K562 (cell line): ENCODE results near the gene CXCL9. TPM values are rescaled to one million over a fixed set of nuclear protein-coding genes. Genes with fewer than 3 reads are reported as not detected.
A peak's percentile ranks its signal among the peaks of the same experiment; 100 is the strongest.

Experiments used
- CTBP1 ChIP-seq: fragments of 450-650 bp; IDR thresholded peaks from 2 replicates; pipeline ENCODE4 v1.6.1; 2016; ENCODE audit warnings: borderline replicate concordance
- FOXP1 ChIP-seq: sonication (generic); formaldehyde crosslinking; IDR thresholded peaks from 2 replicates; pipeline ENCODE4 v1.8.0; 2022; ENCODE audit warnings: mild to moderate bottlenecking, missing genetic modification reagents
- HNRNPK ChIP-seq: fragments of 200-400 bp; formaldehyde crosslinking; IDR thresholded peaks from one replicate; pipeline ENCODE4 v1.6.1; 2018; ENCODE audit warnings: mild to moderate bottlenecking, low read depth, low read length; ENCODE audit not compliant: poor library complexity, severe bottlenecking
- RBM14 ChIP-seq: fragments of 200-400 bp; formaldehyde crosslinking; IDR thresholded peaks from 2 replicates; pipeline ENCODE4 v1.6.1; 2018; ENCODE audit warnings: low read depth, mild to moderate bottlenecking, low read length, moderate library complexity, borderline replicate concordance; ENCODE audit not compliant: insufficient read depth
- RUNX1 ChIP-seq: sonication (generic); IDR thresholded peaks from 2 replicates; pipeline ENCODE4 v1.6.1; 2016; ENCODE audit warnings: antibody characterized with exemption, low read depth
- SETDB1 ChIP-seq: IDR thresholded peaks from one replicate; pipeline ENCODE4 v1.6.1; 2012; ENCODE audit warnings: low read length, control low read depth, inconsistent platforms
- SMARCA4 ChIP-seq: fragments of 450-650 bp; IDR thresholded peaks from 2 replicates; pipeline ENCODE4 v1.6.1; 2016
- TCF7 ChIP-seq: sonication (generic); IDR thresholded peaks from 2 replicates; pipeline ENCODE4 v1.6.1; 2016; ENCODE audit warnings: antibody characterized with exemption, borderline replicate concordance
- ZNF239 ChIP-seq: fragments of 250-450 bp; sonication (Bioruptor Pico); IDR thresholded peaks from 2 replicates; pipeline ENCODE4 v1.4.0; 2020; ENCODE audit warnings: mild to moderate bottlenecking
- ZNF668 ChIP-seq: fragments of 250-450 bp; sonication (Bioruptor Pico); IDR thresholded peaks from 2 replicates; pipeline ENCODE4 v1.8.0; 2022; ENCODE audit warnings: mild to moderate bottlenecking, inconsistent platforms
- ZNF75A ChIP-seq: fragments of 450-650 bp; formaldehyde crosslinking; IDR thresholded peaks from 2 replicates; pipeline ENCODE4 v1.4.0; 2020; ENCODE audit warnings: mild to moderate bottlenecking
- polyA plus RNA-seq, 8 experiments: library from polyadenylated mRNA; depleted of rRNA in 4 of 8; stranded (reverse) in 5 of 8; unstranded in 3 of 8; fragments of >200 nt; fragmentation: Nextera tagmentation in 2 of 8; fragmentation: Illumina TruSeq in 1 of 8; extraction: Ambion mirVana in 2 of 8; extraction: Trizol in 1 of 8; gene quantifications; 2 replicates each; pipeline versions ENCODE4 v1.2.1 to v1.2.3, GENCODE V29; 2011 to 2014; ENCODE audit warnings: inconsistent platforms in 1 of 8, missing spikeins in 1 of 8
- total RNA-seq, 7 experiments: library from RNA; depleted of rRNA in 6 of 7; stranded (reverse); fragments of >200 nt in 6 of 7; fragmentation: Illumina TruSeq in 2 of 7; extraction: Trizol in 2 of 7; gene quantifications; 2 replicates each; pipeline versions ENCODE4 v1.2.1 to v1.2.3, GENCODE V29; 2011 to 2021; ENCODE audit warnings: low replicate concordance in 1 of 7
- TF ChIP-seq, protein P1 (sequence below): fragments of 250-450 bp; sonication (Bioruptor Pico); IDR thresholded peaks from 2 replicates; pipeline ENCODE4 v1.8.0; 2021; ENCODE audit warnings: mild to moderate bottlenecking, moderate library complexity
- TF ChIP-seq, protein P2 (sequence below): fragments of 450-650 bp; IDR thresholded peaks from 2 replicates; pipeline ENCODE4 v1.6.1; 2016; ENCODE audit warnings: antibody characterized with exemption
- TF ChIP-seq, protein P3 (sequence below): fragments of 250-450 bp; sonication (Bioruptor Pico); IDR thresholded peaks from 2 replicates; pipeline ENCODE4 v1.4.0; 2020; ENCODE audit warnings: borderline replicate concordance
- TF ChIP-seq, protein P4 (sequence below): fragments of 450-650 bp; IDR thresholded peaks from 2 replicates; pipeline ENCODE4 v1.7.1; 2018; ENCODE audit warnings: mild to moderate bottlenecking, low read depth; ENCODE audit not compliant: partially characterized antibody
- TF ChIP-seq, protein P5 (sequence below): sonication (generic); formaldehyde crosslinking; IDR thresholded peaks from 2 replicates; pipeline ENCODE4 v1.8.1; 2023; ENCODE audit warnings: mild to moderate bottlenecking, missing genetic modification reagents
- TF ChIP-seq, protein P6 (sequence below): fragments of 250-450 bp; sonication (Bioruptor Pico); IDR thresholded peaks from 2 replicates; pipeline ENCODE4 v1.5.0; 2021
- TF ChIP-seq, protein P7 (sequence below): fragments of 450-650 bp; formaldehyde crosslinking; IDR thresholded peaks from 2 replicates; pipeline ENCODE4 v1.4.0; 2020; ENCODE audit warnings: mild to moderate bottlenecking, moderate library complexity

Gene CXCL9
- total and polyA plus RNA-seq, 9 of the 15 experiments (the other 6 are each of a cell fraction or from before 2014, with no cell fraction given), result not detected

DNA sequence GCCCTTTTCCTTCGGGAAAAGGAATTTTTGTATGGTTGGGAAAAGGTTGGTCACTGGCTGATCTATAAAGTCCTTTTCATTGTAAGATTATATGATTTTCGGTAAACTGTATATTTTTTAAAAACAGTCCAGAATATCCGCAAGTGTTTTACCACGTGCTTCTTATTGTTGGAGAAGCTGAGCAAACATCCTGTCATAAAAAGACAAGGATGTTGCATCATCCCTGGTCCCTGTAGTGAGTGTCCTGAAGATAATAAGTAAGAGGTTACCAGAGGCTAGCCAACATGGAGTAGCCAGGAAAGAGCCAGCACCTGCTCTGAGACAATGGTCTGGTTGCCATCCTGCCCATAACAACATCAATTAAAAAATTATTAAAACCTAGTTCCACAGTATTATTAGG lies 5.1 kb downstream of the CXCL9 start (continued):
- TF ChIP-seq RBM14 (no peak), CTBP1 (no peak), HNRNPK (no peak), TCF7 (no peak), ZNF75A (no peak), FOXP1 (CRISPR knock-in tag) (no peak), SETDB1 (no peak), ZNF239 (CRISPR knock-in tag) (peak; percentile 15; the same call in 1 of the 2 replicates), SMARCA4 (no peak), ZNF668 (no peak), RUNX1 (no peak)
- TF ChIP-seq, protein P1, sequence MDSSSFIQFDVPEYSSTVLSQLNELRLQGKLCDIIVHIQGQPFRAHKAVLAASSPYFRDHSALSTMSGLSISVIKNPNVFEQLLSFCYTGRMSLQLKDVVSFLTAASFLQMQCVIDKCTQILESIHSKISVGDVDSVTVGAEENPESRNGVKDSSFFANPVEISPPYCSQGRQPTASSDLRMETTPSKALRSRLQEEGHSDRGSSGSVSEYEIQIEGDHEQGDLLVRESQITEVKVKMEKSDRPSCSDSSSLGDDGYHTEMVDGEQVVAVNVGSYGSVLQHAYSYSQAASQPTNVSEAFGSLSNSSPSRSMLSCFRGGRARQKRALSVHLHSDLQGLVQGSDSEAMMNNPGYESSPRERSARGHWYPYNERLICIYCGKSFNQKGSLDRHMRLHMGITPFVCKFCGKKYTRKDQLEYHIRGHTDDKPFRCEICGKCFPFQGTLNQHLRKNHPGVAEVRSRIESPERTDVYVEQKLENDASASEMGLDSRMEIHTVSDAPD (CRISPR knock-in tag), result no peak
- TF ChIP-seq, protein P2, sequence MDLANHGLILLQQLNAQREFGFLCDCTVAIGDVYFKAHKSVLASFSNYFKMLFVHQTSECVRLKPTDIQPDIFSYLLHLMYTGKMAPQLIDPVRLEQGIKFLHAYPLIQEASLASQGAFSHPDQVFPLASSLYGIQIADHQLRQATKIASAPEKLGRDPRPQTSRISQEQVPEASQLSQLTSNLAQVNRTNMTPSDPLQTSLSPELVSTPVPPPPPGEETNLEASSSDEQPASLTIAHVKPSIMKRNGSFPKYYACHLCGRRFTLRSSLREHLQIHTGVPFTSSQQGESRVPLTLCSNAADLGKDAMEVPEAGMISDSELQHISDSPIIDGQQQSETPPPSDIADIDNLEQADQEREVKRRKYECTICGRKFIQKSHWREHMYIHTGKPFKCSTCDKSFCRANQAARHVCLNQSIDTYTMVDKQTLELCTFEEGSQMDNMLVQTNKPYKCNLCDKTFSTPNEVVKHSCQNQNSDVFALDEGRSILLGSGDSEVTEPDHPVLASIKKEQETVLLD, result no peak
- TF ChIP-seq, protein P3, sequence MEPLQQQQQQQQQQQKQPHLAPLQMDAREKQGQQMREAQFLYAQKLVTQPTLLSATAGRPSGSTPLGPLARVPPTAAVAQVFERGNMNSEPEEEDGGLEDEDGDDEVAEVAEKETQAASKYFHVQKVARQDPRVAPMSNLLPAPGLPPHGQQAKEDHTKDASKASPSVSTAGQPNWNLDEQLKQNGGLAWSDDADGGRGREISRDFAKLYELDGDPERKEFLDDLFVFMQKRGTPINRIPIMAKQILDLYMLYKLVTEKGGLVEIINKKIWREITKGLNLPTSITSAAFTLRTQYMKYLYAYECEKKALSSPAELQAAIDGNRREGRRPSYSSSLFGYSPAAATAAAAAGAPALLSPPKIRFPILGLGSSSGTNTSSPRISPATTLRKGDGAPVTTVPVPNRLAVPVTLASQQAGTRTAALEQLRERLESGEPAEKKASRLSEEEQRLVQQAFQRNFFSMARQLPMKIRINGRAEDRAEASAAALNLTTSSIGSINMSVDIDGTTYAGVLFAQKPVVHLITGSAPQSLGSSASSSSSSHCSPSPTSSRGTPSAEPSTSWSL (CRISPR knock-in tag), result no peak
- TF ChIP-seq, protein P4, sequence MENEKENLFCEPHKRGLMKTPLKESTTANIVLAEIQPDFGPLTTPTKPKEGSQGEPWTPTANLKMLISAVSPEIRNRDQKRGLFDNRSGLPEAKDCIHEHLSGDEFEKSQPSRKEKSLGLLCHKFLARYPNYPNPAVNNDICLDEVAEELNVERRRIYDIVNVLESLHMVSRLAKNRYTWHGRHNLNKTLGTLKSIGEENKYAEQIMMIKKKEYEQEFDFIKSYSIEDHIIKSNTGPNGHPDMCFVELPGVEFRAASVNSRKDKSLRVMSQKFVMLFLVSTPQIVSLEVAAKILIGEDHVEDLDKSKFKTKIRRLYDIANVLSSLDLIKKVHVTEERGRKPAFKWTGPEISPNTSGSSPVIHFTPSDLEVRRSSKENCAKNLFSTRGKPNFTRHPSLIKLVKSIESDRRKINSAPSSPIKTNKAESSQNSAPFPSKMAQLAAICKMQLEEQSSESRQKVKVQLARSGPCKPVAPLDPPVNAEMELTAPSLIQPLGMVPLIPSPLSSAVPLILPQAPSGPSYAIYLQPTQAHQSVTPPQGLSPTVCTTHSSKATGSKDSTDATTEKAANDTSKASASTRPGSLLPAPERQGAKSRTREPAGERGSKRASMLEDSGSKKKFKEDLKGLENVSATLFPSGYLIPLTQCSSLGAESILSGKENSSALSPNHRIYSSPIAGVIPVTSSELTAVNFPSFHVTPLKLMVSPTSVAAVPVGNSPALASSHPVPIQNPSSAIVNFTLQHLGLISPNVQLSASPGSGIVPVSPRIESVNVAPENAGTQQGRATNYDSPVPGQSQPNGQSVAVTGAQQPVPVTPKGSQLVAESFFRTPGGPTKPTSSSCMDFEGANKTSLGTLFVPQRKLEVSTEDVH, result no peak
- TF ChIP-seq, protein P5, sequence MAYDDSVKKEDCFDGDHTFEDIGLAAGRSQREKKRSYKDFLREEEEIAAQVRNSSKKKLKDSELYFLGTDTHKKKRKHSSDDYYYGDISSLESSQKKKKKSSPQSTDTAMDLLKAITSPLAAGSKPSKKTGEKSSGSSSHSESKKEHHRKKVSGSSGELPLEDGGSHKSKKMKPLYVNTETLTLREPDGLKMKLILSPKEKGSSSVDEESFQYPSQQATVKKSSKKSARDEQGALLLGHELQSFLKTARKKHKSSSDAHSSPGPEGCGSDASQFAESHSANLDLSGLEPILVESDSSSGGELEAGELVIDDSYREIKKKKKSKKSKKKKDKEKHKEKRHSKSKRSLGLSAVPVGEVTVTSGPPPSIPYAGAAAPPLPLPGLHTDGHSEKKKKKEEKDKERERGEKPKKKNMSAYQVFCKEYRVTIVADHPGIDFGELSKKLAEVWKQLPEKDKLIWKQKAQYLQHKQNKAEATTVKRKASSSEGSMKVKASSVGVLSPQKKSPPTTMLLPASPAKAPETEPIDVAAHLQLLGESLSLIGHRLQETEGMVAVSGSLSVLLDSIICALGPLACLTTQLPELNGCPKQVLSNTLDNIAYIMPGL (CRISPR knock-in tag), result no peak
- TF ChIP-seq, protein P6, sequence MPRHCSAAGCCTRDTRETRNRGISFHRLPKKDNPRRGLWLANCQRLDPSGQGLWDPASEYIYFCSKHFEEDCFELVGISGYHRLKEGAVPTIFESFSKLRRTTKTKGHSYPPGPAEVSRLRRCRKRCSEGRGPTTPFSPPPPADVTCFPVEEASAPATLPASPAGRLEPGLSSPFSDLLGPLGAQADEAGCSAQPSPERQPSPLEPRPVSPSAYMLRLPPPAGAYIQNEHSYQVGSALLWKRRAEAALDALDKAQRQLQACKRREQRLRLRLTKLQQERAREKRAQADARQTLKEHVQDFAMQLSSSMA (CRISPR knock-in tag), result no peak
- TF ChIP-seq, protein P7, sequence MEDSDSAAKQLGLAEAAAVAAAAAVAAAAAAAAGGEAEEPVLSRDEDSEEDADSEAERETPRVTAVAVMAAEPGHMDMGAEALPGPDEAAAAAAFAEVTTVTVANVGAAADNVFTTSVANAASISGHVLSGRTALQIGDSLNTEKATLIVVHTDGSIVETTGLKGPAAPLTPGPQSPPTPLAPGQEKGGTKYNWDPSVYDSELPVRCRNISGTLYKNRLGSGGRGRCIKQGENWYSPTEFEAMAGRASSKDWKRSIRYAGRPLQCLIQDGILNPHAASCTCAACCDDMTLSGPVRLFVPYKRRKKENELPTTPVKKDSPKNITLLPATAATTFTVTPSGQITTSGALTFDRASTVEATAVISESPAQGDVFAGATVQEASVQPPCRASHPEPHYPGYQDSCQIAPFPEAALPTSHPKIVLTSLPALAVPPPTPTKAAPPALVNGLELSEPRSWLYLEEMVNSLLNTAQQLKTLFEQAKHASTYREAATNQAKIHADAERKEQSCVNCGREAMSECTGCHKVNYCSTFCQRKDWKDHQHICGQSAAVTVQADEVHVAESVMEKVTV (CRISPR knock-in tag), result no peak
